ENCODE results near the gene FHAD1.
A peak's percentile ranks its signal among the peaks of the same experiment; 100 is the strongest.

FHAD1 gene

GRCh38 chr1:15323989-15324868 is 77.2 kb downstream of the FHAD1 start:
- Mint-ChIP-seq H3K4me1 (peaks cover 7% of the 10 kb centered on the region), H3K27ac (no peak overlapping the region), H3K27me3 (peaks cover 15% of the 10 kb centered on the region), H3K9me3 (peaks cover 4% of the 10 kb centered on the region), H3K4me3 (no peak overlapping the region), H3K36me3 (ENCODE audit: low read depth) (no peaks in the 10 kb centered on the region)
- ATAC-seq = peak; percentile 11
- no peak for DNase-seq

- Mint-ChIP-seq H3K36me3 (ENCODE audit: low read depth) (no peaks in the 10 kb centered on the region), H3K9me3 (peaks cover 4% of the 10 kb centered on the region), H3K27me3 (peaks cover 17% of the 10 kb centered on the region), H3K4me1 (peaks cover 11% of the 10 kb centered on the region), H3K4me3 (no peak overlapping the region), H3K27ac (no peak overlapping the region)
- no peak for DNase-seq
- no peak for ATAC-seq
Observed at GRCh38 chr1:15324869-15325335, 77.9 kb downstream of the FHAD1 start.

- H3K27ac Mint-ChIP-seq = no peak overlapping the region
- ATAC-seq (no peak), DNase-seq (no peak)
- H3K9me3 Mint-ChIP-seq = no peaks in the 10 kb centered on the region
- peaks cover 11% of the 10 kb centered on the region for H3K4me1 Mint-ChIP-seq
- H3K27me3 Mint-ChIP-seq = peaks cover 17% of the 10 kb centered on the region
- no peak overlapping the region for H3K4me3 Mint-ChIP-seq
- H3K36me3 Mint-ChIP-seq (ENCODE audit: low read depth) = no peaks in the 10 kb centered on the region
Observed at GRCh38 chr1:15325375-15326085, 78.5 kb downstream of the FHAD1 start.

- no peaks in the 10 kb centered on the region for H3K9me3 Mint-ChIP-seq
- H3K36me3 Mint-ChIP-seq (ENCODE audit: low read depth) = no peaks in the 10 kb centered on the region
- ATAC-seq (no peak), DNase-seq (no peak)
- H3K27me3 Mint-ChIP-seq = peaks cover 20% of the 10 kb centered on the region
- peaks cover 11% of the 10 kb centered on the region for H3K4me1 Mint-ChIP-seq
- no peak overlapping the region for H3K4me3 Mint-ChIP-seq
- no peak overlapping the region for H3K27ac Mint-ChIP-seq
Observed at GRCh38 chr1:15326691-15327588, 79.9 kb downstream of the FHAD1 start.

GRCh38 chr1:15328351-15329103 is 81.5 kb downstream of the FHAD1 start:
- H3K36me3 Mint-ChIP-seq (ENCODE audit: low read depth) = no peaks in the 10 kb centered on the region
- peak; percentile 51 for ATAC-seq
- no peak overlapping the region for H3K4me3 Mint-ChIP-seq
- H3K27ac Mint-ChIP-seq = peak overlapping the region; percentile 8
- DNase-seq = no peak
- no peaks in the 10 kb centered on the region for H3K9me3 Mint-ChIP-seq
- peaks cover 11% of the 10 kb centered on the region for H3K4me1 Mint-ChIP-seq
- H3K27me3 Mint-ChIP-seq = peaks cover 20% of the 10 kb centered on the region

- ATAC-seq = peak; percentile 48
- Mint-ChIP-seq H3K27me3 (peaks cover 20% of the 10 kb centered on the region), H3K4me1 (peaks cover 11% of the 10 kb centered on the region), H3K4me3 (no peak overlapping the region), H3K9me3 (no peaks in the 10 kb centered on the region), H3K36me3 (ENCODE audit: low read depth) (no peaks in the 10 kb centered on the region), H3K27ac (peak overlapping the region; percentile 8)
- DNase-seq = no peak
Observed at GRCh38 chr1:15329104-15329820, 82.2 kb downstream of the FHAD1 start.

GRCh38 chr1:15330028-15330427 is 83.0 kb downstream of the FHAD1 start:
- Mint-ChIP-seq H3K27ac (no peak overlapping the region), H3K4me1 (peaks cover 11% of the 10 kb centered on the region), H3K36me3 (ENCODE audit: low read depth) (no peaks in the 10 kb centered on the region), H3K9me3 (no peaks in the 10 kb centered on the region), H3K4me3 (no peak overlapping the region), H3K27me3 (peaks cover 20% of the 10 kb centered on the region)
- DNase-seq = no peak
- ATAC-seq = no peak

- Mint-ChIP-seq H3K27ac (no peak overlapping the region), H3K9me3 (no peaks in the 10 kb centered on the region), H3K4me1 (peaks cover 11% of the 10 kb centered on the region), H3K27me3 (peaks cover 17% of the 10 kb centered on the region), H3K36me3 (ENCODE audit: low read depth) (no peaks in the 10 kb centered on the region), H3K4me3 (no peak overlapping the region)
- DNase-seq (no peak), ATAC-seq (no peak)
Observed at GRCh38 chr1:15331180-15331579, 84.2 kb downstream of the FHAD1 start.

GRCh38 chr1:15331734-15332133 is 84.7 kb downstream of the FHAD1 start:
- no peaks in the 10 kb centered on the region for H3K9me3 Mint-ChIP-seq
- H3K4me1 Mint-ChIP-seq = peaks cover 11% of the 10 kb centered on the region
- no peak overlapping the region for H3K4me3 Mint-ChIP-seq
- ATAC-seq (no peak), DNase-seq (no peak)
- no peaks in the 10 kb centered on the region for H3K36me3 Mint-ChIP-seq (ENCODE audit: low read depth)
- H3K27ac Mint-ChIP-seq = no peak overlapping the region
- peaks cover 23% of the 10 kb centered on the region for H3K27me3 Mint-ChIP-seq

GRCh38 chr1:15332525-15332924 is 85.5 kb downstream of the FHAD1 start:
- H3K36me3 Mint-ChIP-seq (ENCODE audit: low read depth) = no peaks in the 10 kb centered on the region
- H3K4me1 Mint-ChIP-seq = peaks cover 11% of the 10 kb centered on the region
- DNase-seq (no peak), ATAC-seq (no peak)
- peaks cover 18% of the 10 kb centered on the region for H3K27me3 Mint-ChIP-seq
- H3K9me3 Mint-ChIP-seq = no peaks in the 10 kb centered on the region
- H3K4me3 Mint-ChIP-seq = no peak overlapping the region
- no peak overlapping the region for H3K27ac Mint-ChIP-seq

- Mint-ChIP-seq H3K4me3 (no peak overlapping the region), H3K27me3 (peaks cover 15% of the 10 kb centered on the region), H3K36me3 (ENCODE audit: low read depth) (no peaks in the 10 kb centered on the region), H3K4me1 (peaks cover 14% of the 10 kb centered on the region), H3K27ac (no peak overlapping the region), H3K9me3 (no peaks in the 10 kb centered on the region)
- no peak for DNase-seq
- ATAC-seq = no peak
Observed at GRCh38 chr1:15332952-15333715, 86.1 kb downstream of the FHAD1 start.

- ATAC-seq = no peak
- H3K9me3 Mint-ChIP-seq = no peaks in the 10 kb centered on the region
- DNase-seq = no peak
- H3K27me3 Mint-ChIP-seq = peaks cover 15% of the 10 kb centered on the region
- no peaks in the 10 kb centered on the region for H3K36me3 Mint-ChIP-seq (ENCODE audit: low read depth)
- H3K27ac Mint-ChIP-seq = no peak overlapping the region
- no peak overlapping the region for H3K4me3 Mint-ChIP-seq
- H3K4me1 Mint-ChIP-seq = peaks cover 5% of the 10 kb centered on the region
Observed at GRCh38 chr1:15334995-15335394, 88.0 kb downstream of the FHAD1 start.

GRCh38 chr1:15336866-15337265 is 89.8 kb downstream of the FHAD1 start:
- Mint-ChIP-seq H3K4me1 (peaks cover 8% of the 10 kb centered on the region), H3K27ac (no peak overlapping the region), H3K27me3 (peaks cover 10% of the 10 kb centered on the region), H3K36me3 (ENCODE audit: low read depth) (no peaks in the 10 kb centered on the region), H3K4me3 (no peak overlapping the region), H3K9me3 (no peaks in the 10 kb centered on the region)
- no peak for DNase-seq
- ATAC-seq = no peak
